ENCODE results near the gene RAB21.
"Not testable (repeated sequence)": the region's sequence is repeated elsewhere in the genome, so short reads cannot be mapped to it uniquely, and the experiment has no call there.

RAB21 gene

GRCh38 chr12:71755146-71755892 lies 656 bp downstream of the RAB21 start:
- DNase-seq, result peak; percentile 59

GRCh38 chr12:71756054-71756690 lies 1.5 kb downstream of the RAB21 start:
- DNase-seq, result no peak

- no peak for DNase-seq
These were observed 5.3 kb downstream of the RAB21 start for GRCh38 chr12:71759941-71760340.

- no peak for DNase-seq
These were observed 5.8 kb downstream of the RAB21 start for GRCh38 chr12:71760471-71760870.

- DNase-seq, result not testable (repeated sequence)
These were observed 6.7 kb downstream of the RAB21 start for GRCh38 chr12:71761354-71761753.

- no peak for DNase-seq
These were observed 9.2 kb downstream of the RAB21 start for GRCh38 chr12:71763677-71764379.

GRCh38 chr12:71764587-71765321 lies 10.1 kb downstream of the RAB21 start:
- no peak for DNase-seq

GRCh38 chr12:71766202-71766601 lies 11.5 kb downstream of the RAB21 start:
- DNase-seq, result no peak

- no peak for DNase-seq
These were observed 12.5 kb downstream of the RAB21 start for GRCh38 chr12:71767183-71767582.

GRCh38 chr12:71768900-71769299 lies 14.2 kb downstream of the RAB21 start:
- no peak for DNase-seq

GRCh38 chr12:71771069-71771468 lies 16.4 kb downstream of the RAB21 start:
- no peak for DNase-seq

- no peak for DNase-seq
These were observed 18.1 kb downstream of the RAB21 start for GRCh38 chr12:71772735-71773134.

GRCh38 chr12:71780237-71780822 lies 25.7 kb downstream of the RAB21 start:
- DNase-seq, result peak; percentile 36

GRCh38 chr12:71782017-71782416 lies 27.4 kb downstream of the RAB21 start:
- no peak for DNase-seq

- DNase-seq, result no peak
These were observed 32.2 kb downstream of the RAB21 start for GRCh38 chr12:71786829-71787228.

GRCh38 chr12:71787580-71787979 lies 32.9 kb downstream of the RAB21 start:
- no peak for DNase-seq

GRCh38 chr12:71790331-71790730 lies 35.7 kb downstream of the RAB21 start:
- DNase-seq, result no peak

- no peak for DNase-seq
These were observed 36.9 kb downstream of the RAB21 start for GRCh38 chr12:71791473-71792150.

- DNase-seq, result no peak
These were observed 37.9 kb downstream of the RAB21 start for GRCh38 chr12:71792599-71792998.

GRCh38 chr12:71795901-71796300 lies 41.2 kb downstream of the RAB21 start:
- DNase-seq, result no peak

- no peak for DNase-seq
These were observed 42.9 kb downstream of the RAB21 start for GRCh38 chr12:71797531-71797930.

- DNase-seq, result no peak
These were observed 44.4 kb downstream of the RAB21 start for GRCh38 chr12:71799106-71799505.

All from stimulated activated CD4-positive, alpha-beta T cell treated with anti-CD3 and anti-CD28 coated beads, Interleukin-4, amount 100 ng/mL, for 1 hour (primary cell).